ENCODE data around the gene ZMIZ1. TPM values are rescaled to one million over a fixed set of nuclear protein-coding genes. Genes with fewer than 3 reads are reported as not detected.

ZMIZ1 gene
- total RNA-seq, 1 donor = 23.3 TPM

GRCh38 chr10:79258894-79259293, 190.1 kb downstream of the ZMIZ1 start:
- no peak for DNase-seq (ENCODE audit: low read depth)
- no peak for TF ChIP-seq CTCF (IDR thresholded peaks at IDR 0.05; ENCODE audit: insufficient read depth, low read depth, low read length)
- no peak overlapping the region for H3K4me3 ChIP-seq (ENCODE audit: low read depth, low read length)

GRCh38 chr10:79259834-79260233, 191.1 kb downstream of the ZMIZ1 start:
- H3K4me3 ChIP-seq (ENCODE audit: low read depth, low read length) = no peak overlapping the region
- DNase-seq (ENCODE audit: low read depth) = no peak
- TF ChIP-seq CTCF (IDR thresholded peaks at IDR 0.05; ENCODE audit: insufficient read depth, low read depth, low read length) = no peak

GRCh38 chr10:79260811-79261740, 192.3 kb downstream of the ZMIZ1 start:
- TF ChIP-seq CTCF (IDR thresholded peaks at IDR 0.05; ENCODE audit: insufficient read depth, low read depth, low read length) = no peak
- H3K4me3 ChIP-seq (ENCODE audit: low read depth, low read length) = no peak overlapping the region
- peak; percentile 90 for DNase-seq (ENCODE audit: low read depth)

GRCh38 chr10:79262131-79262530, 193.4 kb downstream of the ZMIZ1 start:
- DNase-seq (ENCODE audit: low read depth) = no peak
- no peak for TF ChIP-seq CTCF (IDR thresholded peaks at IDR 0.05; ENCODE audit: insufficient read depth, low read depth, low read length)
- no peak overlapping the region for H3K4me3 ChIP-seq (ENCODE audit: low read depth, low read length)

GRCh38 chr10:79262959-79263746, 194.4 kb downstream of the ZMIZ1 start:
- no peak for DNase-seq (ENCODE audit: low read depth)
- TF ChIP-seq CTCF (IDR thresholded peaks at IDR 0.05; ENCODE audit: insufficient read depth, low read depth, low read length) = no peak
- H3K4me3 ChIP-seq (ENCODE audit: low read depth, low read length) = no peak overlapping the region

GRCh38 chr10:79263939-79264338, 195.2 kb downstream of the ZMIZ1 start:
- DNase-seq (ENCODE audit: low read depth) = no peak
- no peak overlapping the region for H3K4me3 ChIP-seq (ENCODE audit: low read depth, low read length)
- no peak for TF ChIP-seq CTCF (IDR thresholded peaks at IDR 0.05; ENCODE audit: insufficient read depth, low read depth, low read length)
